ENCODE results near the gene DLEC1.

- TF ChIP-seq TSHZ2 (CRISPR knock-in tag; IDR thresholded peaks at IDR 0.05) (no peak), PATZ1 (CRISPR knock-in tag; IDR thresholded peaks at IDR 0.05; ENCODE audit: borderline replicate concordance) (no peak), ARNTL (CRISPR knock-in tag; IDR thresholded peaks at IDR 0.05; ENCODE audit: borderline replicate concordance, low read depth) (no peak), ZC3H10 (CRISPR knock-in tag; IDR thresholded peaks at IDR 0.05) (no peak), TCF4 (CRISPR knock-in tag; IDR thresholded peaks at IDR 0.05; ENCODE audit: borderline replicate concordance) (no peak), CSDC2 (CRISPR knock-in tag; IDR thresholded peaks at IDR 0.05) (no peak), ISL1 (CRISPR knock-in tag; IDR thresholded peaks at IDR 0.05) (no peak), ZFP3 (CRISPR knock-in tag; IDR thresholded peaks at IDR 0.05) (no peak), ESRRG (CRISPR knock-in tag; IDR thresholded peaks at IDR 0.05) (no peak), RARB (CRISPR knock-in tag; IDR thresholded peaks at IDR 0.05) (no peak), ZNF8 (CRISPR knock-in tag; IDR thresholded peaks at IDR 0.05) (no peak), ZNF565 (CRISPR knock-in tag; conservative IDR thresholded peaks at IDR 0.05; ENCODE audit: low read depth) (no peak)
Measured at GRCh38 chr3:38111201-38111600, 72.2 kb downstream of the DLEC1 start.

Data from SK-N-SH treated with all-trans-retinoic acid at 6 μM for 48 hours (cell line).